Fibroblast of mammary gland (primary cell): Measurements from ENCODE around the gene STAMBPL1.

Experiments
- DNase-seq: peaks from one replicate; pipeline ENCODE4 v3.0.0-alpha.2; 2010; ENCODE audit warnings: low read depth
- H3K4me3 ChIP-seq: 2 replicates; pipeline ENCODE4 v1.5.1; 2011; ENCODE audit warnings: low read depth, mild to moderate bottlenecking, low read length, moderate library complexity; ENCODE audit not compliant: control insufficient read depth
- CTCF ChIP-seq: conservative IDR thresholded peaks from 2 replicates; pipeline ENCODE4 v1.5.1; 2011; ENCODE audit warnings: low read depth, low read length, inconsistent platforms; ENCODE audit not compliant: control insufficient read depth, insufficient read depth

The STAMBPL1 gene

DNA sequence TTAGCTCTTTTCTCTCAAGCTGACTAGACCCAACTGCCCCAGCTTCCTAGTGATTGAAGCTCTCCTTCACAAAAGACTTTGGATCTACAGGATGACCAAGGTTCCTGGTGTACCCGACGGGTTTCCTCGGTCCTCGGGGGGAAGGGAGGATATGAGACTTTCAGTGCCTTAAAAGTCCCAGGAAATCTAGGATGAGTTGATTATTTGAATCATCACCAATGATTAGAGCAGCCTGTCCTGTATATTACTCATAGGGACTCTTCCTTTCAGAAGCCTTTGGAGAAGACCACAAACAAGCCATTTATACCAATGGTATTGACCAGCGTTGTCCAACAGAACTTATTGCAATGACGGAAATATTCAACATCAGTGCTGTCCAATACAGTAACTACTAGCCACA lies 78.7 kb downstream of the STAMBPL1 start:
- no peak overlapping the region for H3K4me3 ChIP-seq
- peak; percentile 30 for DNase-seq
- no peak for TF ChIP-seq CTCF

GRCh38 chr10:88960802-88961201 lies 80.8 kb downstream of the STAMBPL1 start:
- TF ChIP-seq CTCF = no peak
- DNase-seq = no peak
- H3K4me3 ChIP-seq = no peak overlapping the region

GRCh38 chr10:88961266-88961665 lies 81.2 kb downstream of the STAMBPL1 start:
- no peak for TF ChIP-seq CTCF
- no peak for DNase-seq
- H3K4me3 ChIP-seq = no peak overlapping the region

- H3K4me3 ChIP-seq = no peak overlapping the region
- no peak for TF ChIP-seq CTCF
- DNase-seq = no peak
These were observed 82.3 kb downstream of the STAMBPL1 start for GRCh38 chr10:88962336-88962735.

GRCh38 chr10:88963318-88963717 lies 83.3 kb downstream of the STAMBPL1 start:
- peak; percentile 9 for TF ChIP-seq CTCF
- DNase-seq = no peak

GRCh38 chr10:88964360-88964759 lies 84.3 kb downstream of the STAMBPL1 start:
- TF ChIP-seq CTCF = no peak
- H3K4me3 ChIP-seq = no peak overlapping the region
- DNase-seq = no peak

More at GRCh38 chr10:88963318-88963717, 83.3 kb downstream of the STAMBPL1 start:
- no peak overlapping the region for H3K4me3 ChIP-seq

DNA sequence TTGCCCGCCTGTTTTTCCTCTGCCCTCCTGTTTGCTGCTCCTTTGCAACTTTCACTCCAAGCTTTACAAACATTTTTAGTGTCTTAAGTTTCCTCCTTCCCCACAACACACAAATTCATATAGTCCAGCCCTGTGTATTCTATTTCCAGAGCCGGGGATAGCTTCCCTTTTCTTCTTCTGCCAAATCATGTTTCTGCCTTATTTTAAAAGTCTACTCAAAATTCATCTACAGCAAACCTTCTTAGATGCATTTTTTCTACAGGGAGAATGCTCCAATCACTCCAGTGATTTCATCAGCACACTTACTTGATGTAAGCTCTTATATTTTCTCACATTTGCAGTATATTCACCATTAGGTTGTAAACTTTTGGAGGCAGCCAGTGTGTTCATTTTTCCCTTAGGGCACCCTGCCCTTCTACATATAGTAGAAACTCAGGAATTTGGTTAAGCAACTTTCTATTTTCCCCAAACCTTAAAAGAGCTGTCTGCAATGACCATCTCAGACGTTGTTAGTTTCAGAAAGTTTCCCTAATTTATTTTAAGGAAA lies 84.9 kb downstream of the STAMBPL1 start:
- no peak for TF ChIP-seq CTCF
- no peak overlapping the region for H3K4me3 ChIP-seq
- no peak for DNase-seq
